ENCODE measurements around the gene ASS1. TPM values are rescaled to one million over a fixed set of nuclear protein-coding genes. Genes with fewer than 3 reads are reported as not detected.

Gene ASS1
- total and polyA plus RNA-seq, 12 donors: 27.4 to 147 (median 53.3) TPM

GRCh38 chr9:130459151-130459550, 14.4 kb downstream of the ASS1 start:
- H3K36me3 ChIP-seq: peaks cover 0 to 28% (median 0%) of the 10 kb centered on the region in 9 donors
- no peak overlapping the region for H3K27ac ChIP-seq
- ATAC-seq (peak in 2 of 8 donors; percentile 28 to 36), DNase-seq (no peak)
- H3K4me3 ChIP-seq: no peak overlapping the region
- intact Hi-C loops (cut with DNase I): no loop called here
- TF ChIP-seq CTCF (IDR thresholded peaks at IDR 0.05): no peak
- H3K9me3 ChIP-seq: no peaks in the 10 kb centered on the region
- WGBS, 2 donors: 65 to 68% methylated on average over 8 of the region's 8 CpGs
- peaks cover 0 to 26% (median 11%) of the 10 kb centered on the region in 9 donors for H3K4me1 ChIP-seq
- H3K27me3 ChIP-seq: no peaks in the 10 kb centered on the region

- Histone ChIP-seq H3K4me1 (peaks cover 0 to 24% (median 11%) of the 10 kb centered on the region in 9 donors), H3K27me3 (no peaks in the 10 kb centered on the region), H3K27ac (no peak overlapping the region), H3K4me3 (no peak overlapping the region), H3K9me3 (no peaks in the 10 kb centered on the region), H3K36me3 (peaks cover 0 to 36% (median 0%) of the 10 kb centered on the region in 9 donors)
- ATAC-seq (peak in 6 of 8 donors; percentile 10 to 48 (median 26)), DNase-seq (no peak)
- intact Hi-C loops (cut with DNase I): loop anchor here in 6 of 10 donors (2.0 to 10.0 kb wide), 3 partner anchors 115 to 585 kb away; partner anchors contain the start of gene FUBP3 (in 1 of the 6)
- WGBS, 2 donors: 65 to 72% methylated on average over 11 of the region's 11 CpGs
- no peak for TF ChIP-seq CTCF (IDR thresholded peaks at IDR 0.05)
These were observed 15.3 kb downstream of the ASS1 start for GRCh38 chr9:130459941-130460669.

- ATAC-seq: peak; percentile 36 to 75 (median 64)
- H3K4me1 ChIP-seq: peaks cover 0 to 24% (median 11%) of the 10 kb centered on the region in 9 donors
- peak; percentile 89 to 97 (median 94) for TF ChIP-seq CTCF (IDR thresholded peaks at IDR 0.05)
- no peaks in the 10 kb centered on the region for H3K9me3 ChIP-seq
- intact Hi-C loops (cut with DNase I): loop anchor here (1.0 to 10.0 kb wide), 6 partner anchors 114 to 584 kb away; partner anchors contain the start of gene FUBP3 (in 1 of the 10)
- no peak overlapping the region for H3K27ac ChIP-seq
- WGBS, 2 donors: 21 to 22% methylated on average over 22 of the region's 22 CpGs
- peaks cover 0 to 4% (median 0%) of the 10 kb centered on the region in 7 donors for H3K27me3 ChIP-seq
- peak; percentile 48 to 69 for DNase-seq
- no peak overlapping the region for H3K4me3 ChIP-seq
- peaks cover 0 to 47% (median 1%) of the 10 kb centered on the region in 9 donors for H3K36me3 ChIP-seq
These were observed 16.5 kb downstream of the ASS1 start for GRCh38 chr9:130461218-130461630.

GRCh38 chr9:130461731-130462130, 17.0 kb downstream of the ASS1 start:
- no peak for TF ChIP-seq CTCF (IDR thresholded peaks at IDR 0.05)
- DNase-seq (no peak), ATAC-seq (no peak)
- no peaks in the 10 kb centered on the region for H3K9me3 ChIP-seq
- 81 to 83% methylated on average over 11 of the region's 11 CpGs for WGBS, 2 donors
- no peak overlapping the region for H3K4me3 ChIP-seq
- H3K36me3 ChIP-seq: peaks cover 0 to 52% (median 3%) of the 10 kb centered on the region in 9 donors
- H3K27me3 ChIP-seq: peaks cover 0 to 9% (median 0%) of the 10 kb centered on the region in 7 donors
- peaks cover 0 to 24% (median 11%) of the 10 kb centered on the region in 9 donors for H3K4me1 ChIP-seq
- intact Hi-C loops (cut with DNase I): loop anchor here (1.0 to 10.0 kb wide), 6 partner anchors 113 to 583 kb away; partner anchors contain the start of gene FUBP3 (in 1 of the 10)
- H3K27ac ChIP-seq: no peak overlapping the region
